HG03175 (cell line): ENCODE results near the gene FUT7.

Experiments
- ATAC-seq: cut with Tn5 transposase; IDR thresholded peaks from one replicate; pipeline ENCODE4 v1.9.1; 2021; ENCODE audit warnings: mild to moderate bottlenecking, moderate library complexity; ENCODE audit not compliant: unreplicated experiment

Gene FUT7

DNA sequence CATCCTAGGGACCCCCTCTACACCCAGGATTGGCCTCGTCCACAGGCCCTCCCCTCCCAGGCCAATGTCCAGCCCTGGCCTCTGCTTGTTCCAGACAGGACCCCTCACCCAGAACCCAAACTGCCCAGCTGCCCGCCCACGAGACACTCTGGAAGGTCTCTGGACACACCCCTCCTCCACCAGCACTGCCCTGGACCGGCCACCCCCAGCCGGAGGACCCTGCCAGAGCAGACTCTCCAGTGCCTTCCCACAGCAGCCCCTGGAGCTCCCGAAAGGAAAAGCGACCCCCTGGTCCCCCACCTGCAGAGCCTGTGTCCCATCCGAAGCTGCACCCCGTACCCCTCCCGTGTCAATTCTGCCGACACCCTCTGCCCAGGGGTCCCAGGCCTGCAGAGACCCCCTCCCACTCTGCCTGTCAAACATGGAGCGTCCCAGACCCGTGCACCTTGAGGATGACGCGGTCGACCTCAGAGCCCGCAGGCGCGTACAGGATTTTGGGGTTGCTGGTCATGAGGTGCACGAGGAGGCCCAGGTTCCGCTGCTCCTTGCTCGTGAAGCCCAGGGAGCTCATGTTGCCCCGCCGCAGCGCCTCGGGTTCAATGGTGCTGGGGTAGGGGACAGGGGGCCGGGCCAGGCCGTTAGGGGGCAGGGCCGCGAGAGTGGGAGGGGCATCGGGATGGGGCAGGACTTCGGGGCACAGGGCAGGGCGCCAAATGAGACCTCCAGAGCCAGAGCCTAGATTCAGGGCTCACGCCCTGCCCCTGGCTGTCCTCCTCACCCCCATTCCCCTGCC lies 11.8 kb downstream of the FUT7 start:
- ATAC-seq: no peak

DNA sequence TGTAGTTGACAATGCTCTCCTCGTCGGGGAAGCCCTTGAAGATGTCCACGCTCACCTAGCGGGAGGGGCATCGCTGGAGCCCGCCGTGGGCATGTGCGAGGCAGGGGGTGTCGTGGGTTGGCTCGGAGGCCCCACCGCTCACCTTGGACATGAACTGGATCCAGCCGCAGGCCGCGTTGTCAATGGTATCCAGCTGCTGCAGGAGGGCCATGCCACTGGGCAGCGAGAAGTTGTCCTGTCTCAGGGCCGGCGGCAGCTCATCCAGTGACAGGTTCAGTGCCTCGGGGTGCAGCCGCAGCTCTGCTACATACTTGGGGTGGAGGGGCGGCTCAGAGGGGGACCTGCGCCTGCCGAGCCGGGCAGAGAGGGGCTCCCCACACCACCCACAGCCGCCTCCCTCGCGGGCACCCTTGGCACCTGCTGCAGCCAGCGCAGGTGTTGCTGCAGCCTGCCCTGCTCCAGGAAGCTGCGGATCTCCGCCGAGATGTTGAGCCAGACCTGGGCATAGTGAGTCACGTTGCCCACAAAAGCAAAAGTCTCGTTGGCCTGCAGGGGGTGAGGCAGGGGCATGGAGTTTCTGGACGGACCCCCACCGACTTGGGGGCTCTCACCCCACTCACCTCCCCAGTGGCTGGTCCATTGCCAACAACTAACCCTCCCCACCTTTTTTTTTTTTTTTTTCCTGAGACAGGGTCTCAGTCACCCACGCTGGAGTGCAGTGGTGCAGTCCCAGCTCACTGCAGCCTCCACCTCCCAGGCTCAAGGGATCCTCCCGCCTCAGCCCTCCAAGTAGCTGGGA lies 12.9 kb downstream of the FUT7 start:
- ATAC-seq: no peak

DNA sequence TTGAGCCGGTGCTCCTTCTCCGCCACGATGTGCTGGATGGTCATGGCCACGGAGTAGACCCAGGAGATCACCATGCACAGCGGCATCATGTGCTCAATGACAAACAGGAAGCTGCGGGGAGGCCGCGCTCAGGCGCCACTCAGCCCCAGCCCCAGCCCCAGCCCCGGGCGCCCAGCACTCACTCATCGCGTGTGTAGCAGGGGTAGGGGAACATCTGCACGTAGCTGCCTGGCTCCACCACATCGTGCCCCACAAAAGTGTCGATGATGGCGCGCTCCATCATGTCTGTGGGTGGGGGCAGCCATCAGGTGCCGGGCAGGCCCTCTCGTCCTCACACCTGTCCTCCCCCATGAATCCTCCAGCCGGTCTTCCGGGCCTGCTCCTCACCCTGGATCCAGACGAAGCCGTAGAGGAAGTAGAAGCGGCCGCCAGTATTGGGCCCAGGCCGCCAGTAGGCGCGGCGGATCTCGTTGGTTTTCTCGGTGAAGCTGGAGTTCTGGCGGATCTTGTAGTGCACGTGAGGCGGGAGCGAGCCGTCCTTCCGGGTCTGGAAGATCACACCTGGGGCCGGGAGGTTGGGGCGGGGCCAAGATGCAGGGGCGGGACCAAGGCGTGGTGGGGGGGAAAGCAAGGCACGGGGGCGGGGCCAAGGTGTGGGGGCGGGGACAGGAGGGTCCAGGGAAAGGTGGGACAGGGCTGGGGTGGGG lies 13.9 kb downstream of the FUT7 start:
- no peak for ATAC-seq

DNA sequence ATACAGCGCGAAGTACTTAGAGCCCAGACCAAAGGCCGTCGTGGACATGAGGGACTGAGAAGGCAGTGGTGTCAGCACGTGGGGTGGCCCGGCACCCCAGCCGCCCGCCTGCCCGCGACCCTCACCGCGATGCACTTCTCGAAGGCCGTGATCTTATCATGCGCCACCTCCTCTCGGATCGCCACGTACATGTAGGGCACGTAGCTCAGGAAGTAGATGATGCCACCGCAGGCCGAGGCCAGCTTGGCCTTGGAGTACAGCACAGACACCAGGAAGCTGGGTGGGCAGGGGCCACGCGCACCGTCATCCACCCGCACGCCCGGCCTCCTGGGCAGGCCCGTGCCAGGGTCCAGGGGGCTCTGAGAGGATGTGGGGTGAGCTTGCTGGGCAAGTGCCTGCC lies 14.8 kb downstream of the FUT7 start:
- no peak for ATAC-seq

DNA sequence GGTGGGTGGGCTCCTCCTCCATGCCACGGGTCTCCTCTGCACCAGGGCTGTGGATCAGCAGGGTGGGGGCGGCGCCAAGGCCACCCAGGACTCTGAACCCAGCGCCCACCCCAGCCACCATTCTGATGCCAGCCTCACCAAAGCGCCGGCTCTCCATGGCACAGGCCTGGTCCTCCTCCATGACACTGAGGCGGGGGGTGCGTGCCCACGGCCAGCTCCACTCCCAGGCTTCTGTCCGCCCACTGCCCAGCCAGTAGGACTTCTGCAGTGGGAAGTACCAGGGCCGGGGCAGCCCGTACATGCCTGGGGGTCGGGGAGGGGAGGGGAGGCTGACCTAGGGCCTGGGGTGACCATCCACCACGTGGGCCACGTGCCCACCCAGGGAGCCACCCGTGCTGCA lies 15.5 kb downstream of the FUT7 start:
- no peak for ATAC-seq

DNA sequence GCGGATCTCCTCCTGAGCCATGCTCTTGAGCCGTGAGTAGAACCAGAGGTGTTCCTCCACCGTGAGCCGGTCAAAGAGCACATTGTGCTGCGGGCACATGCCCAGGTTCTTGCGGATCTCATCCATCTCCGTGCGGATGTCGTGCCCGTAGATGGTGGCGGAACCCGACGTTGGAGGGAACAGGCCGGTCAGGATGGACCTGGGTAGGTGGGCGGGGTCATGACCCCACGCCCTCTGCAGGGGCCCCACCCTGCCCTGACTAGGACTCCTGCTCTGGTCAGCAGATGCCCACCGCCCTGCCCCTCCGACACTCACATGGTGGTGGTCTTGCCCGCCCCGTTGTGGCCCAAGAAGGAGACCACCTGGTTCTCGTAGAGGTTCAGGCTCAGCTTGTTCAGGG lies 15.9 kb downstream of the FUT7 start:
- no peak for ATAC-seq

DNA sequence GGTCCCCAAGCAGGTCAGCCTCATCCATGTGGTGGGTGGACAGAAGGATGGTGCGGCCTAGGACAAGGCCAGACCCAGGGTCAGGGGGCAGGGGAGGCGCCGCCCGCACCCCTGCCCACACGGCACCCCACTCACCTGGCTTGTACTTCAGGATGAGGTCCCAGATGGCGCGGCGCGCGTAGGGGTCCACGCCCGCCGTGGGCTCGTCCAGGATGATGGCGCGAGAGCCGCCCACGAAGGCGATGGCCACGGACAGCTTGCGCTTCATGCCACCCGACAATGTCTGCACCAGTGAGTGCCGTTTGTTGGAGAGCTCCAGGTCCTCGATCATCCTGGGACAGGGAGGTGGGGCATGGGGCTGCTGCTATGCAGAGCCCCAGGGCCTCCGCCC lies 16.4 kb downstream of the FUT7 start:
- ATAC-seq: no peak

DNA sequence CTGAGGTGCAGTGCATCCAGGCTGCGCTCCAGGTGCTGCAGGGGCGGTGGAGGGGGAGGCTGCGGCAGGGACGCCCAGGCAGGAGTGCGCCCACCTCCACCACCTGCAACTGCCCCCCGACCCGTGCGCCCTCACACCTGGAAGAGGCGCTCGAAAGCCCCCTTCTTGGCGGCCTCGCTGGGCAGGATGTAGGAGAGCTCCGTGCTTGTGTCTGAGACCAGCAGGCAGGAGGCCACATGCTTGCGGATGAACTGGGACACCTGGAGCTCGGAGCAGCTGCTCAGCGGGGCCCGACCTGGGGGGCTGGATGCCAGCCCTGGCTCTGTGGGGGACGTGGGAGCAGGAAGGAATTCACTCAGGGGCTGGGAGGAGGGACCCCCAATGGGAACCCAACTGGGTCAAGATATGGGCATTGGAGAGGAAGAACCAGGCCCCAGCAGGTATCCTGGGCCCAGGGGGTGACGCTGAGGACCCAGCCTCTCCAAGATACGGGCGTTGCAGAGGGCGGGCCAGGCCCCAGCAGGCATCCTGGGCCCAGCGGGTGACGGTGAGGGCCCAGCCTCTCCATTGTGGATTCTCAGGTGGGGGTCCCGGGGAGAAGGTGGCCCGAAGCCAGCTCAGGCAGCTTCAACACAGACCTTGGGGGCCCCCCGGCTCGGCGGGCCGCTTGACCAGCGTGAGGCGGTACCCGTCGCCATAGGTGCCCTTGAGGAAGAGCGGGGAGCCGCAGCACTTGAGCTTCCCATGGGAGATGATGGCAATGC lies 16.9 kb downstream of the FUT7 start:
- no peak for ATAC-seq

DNA sequence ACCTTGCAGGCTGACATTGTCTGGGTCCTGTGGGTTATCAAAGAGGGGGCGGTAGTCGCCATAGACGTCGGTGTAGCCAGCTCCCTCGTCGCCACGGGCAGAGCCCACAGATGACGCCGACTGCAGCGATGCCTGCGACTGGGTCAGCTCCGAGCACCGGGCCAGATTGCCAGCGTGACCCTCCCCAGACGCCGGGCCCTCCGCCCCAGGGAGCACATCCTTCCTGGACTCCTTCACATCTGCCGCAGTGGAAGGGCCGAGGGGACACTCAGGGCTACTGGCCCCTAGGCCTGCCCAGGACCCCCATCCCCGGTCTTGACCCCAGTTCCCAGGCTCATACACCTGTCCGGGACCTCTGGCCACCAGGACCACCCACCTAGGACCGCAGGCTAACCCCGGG lies 17.7 kb downstream of the FUT7 start:
- ATAC-seq: no peak

DNA sequence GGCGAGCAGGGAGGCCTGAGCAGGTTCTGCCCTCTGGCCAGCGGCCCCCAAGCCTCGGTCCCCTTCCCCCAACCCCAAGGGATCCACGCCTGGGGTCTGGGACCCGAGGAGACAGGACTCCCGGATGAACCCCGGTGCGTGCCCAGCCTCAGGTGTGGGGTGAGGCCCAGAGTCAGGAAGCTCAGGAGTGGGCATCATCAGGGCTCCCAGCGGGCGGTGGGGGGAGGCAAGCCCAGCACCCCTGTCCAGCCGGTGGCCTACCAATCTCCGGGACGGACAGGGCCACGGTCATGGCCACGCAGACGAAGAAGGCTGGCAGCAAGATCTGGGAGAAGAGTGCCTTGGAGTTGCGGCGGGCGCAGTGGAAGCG lies 18.3 kb downstream of the FUT7 start:
- ATAC-seq: no peak

DNA sequence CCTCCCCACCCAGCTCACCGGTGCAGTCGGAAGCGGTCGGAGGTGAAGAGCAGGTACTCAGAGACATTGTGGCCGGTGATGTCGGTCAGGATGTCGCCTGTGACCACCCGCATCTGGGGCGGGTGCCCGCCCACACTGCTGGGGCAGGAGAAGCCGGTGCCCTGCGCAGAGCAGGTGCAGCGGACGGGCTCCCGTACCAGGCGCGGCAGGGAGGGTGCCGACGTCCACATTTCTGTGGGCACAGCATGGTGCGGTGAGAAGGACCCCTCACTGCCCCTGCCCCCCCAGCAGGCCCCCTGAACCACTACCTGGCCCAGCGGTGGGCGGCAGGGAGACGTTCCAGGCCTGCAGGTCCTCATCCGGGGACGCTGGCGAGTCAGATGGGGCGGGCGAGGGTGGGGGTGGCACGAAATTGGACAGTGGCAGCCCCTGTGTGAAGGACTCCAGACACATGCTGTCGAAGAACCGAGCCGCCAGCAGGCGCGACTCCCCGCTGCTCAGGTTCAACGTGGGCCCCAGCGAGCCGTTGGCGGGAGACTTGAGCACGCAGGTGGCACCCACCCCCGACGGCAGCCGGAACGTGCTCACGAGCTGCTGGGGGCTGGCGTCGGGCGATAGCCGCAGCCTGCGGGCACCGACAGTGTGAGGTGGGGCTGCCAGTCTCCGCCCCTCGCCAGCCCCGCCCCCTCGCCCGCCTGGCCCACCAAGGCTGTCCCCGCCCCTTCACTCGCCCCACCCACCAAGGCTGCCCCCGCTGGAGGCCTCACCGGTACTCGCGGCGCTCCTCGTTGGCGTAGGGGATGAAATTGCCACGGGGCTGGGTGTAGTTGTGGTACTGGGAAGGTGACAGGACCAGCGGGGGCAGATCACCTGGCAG lies 19.0 kb downstream of the FUT7 start:
- ATAC-seq: no peak

DNA sequence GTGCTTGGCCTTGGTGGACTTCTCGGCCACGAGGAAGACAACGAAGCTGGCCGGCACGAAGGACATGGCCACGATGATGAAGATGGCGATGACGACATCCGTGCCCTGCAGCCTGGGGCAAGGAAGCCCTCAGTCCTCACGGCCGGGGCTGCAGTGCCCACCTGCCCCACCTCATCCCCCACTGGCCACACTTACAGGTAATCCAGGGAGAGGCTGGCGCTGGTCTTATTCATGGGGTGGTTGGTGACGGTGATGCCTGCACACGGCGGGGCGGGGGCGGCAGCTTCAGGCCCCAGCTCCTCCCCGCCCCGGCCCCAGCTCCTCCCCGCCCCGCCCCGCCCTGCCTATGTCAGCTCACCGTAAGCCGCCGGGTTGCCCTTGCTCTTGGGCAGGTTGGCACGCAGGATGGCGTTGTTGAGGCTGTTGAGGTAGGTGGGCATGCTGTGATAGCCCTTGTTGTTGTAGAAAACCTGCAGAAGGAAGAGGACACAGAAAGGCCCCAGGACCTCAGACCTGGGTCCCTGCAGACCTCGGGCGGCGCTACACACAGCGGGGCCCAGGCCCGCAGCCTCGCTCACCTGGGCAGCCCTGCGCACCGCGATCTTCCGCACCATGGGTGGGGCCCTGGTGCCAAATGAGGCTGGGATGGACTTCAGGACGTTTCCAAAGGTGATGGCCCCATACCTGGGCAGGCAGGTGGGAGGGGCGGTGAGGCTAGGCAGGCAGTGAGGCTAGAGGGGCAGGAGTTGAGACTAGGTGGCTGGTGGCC lies 19.8 kb downstream of the FUT7 start:
- no peak for ATAC-seq

DNA sequence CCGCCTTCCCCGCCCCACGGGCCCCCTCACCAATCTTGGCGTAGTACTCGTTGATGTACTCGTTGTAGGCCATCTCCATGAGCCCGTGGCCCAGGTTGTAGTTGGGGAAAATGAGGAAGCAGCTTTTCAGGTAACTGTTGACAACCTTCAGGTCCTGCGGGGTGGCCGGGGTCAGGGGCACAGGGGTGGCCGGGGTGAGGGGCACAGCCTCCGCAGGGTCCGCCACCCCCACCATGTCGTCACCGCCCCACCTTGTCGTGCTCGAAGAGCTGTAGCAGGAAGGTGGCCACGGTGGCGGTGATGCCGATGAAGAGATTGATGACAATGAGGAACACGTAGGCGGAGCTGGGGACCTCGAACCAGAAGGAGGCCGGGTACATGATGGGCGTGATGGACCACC lies 20.7 kb downstream of the FUT7 start:
- no peak for ATAC-seq

DNA sequence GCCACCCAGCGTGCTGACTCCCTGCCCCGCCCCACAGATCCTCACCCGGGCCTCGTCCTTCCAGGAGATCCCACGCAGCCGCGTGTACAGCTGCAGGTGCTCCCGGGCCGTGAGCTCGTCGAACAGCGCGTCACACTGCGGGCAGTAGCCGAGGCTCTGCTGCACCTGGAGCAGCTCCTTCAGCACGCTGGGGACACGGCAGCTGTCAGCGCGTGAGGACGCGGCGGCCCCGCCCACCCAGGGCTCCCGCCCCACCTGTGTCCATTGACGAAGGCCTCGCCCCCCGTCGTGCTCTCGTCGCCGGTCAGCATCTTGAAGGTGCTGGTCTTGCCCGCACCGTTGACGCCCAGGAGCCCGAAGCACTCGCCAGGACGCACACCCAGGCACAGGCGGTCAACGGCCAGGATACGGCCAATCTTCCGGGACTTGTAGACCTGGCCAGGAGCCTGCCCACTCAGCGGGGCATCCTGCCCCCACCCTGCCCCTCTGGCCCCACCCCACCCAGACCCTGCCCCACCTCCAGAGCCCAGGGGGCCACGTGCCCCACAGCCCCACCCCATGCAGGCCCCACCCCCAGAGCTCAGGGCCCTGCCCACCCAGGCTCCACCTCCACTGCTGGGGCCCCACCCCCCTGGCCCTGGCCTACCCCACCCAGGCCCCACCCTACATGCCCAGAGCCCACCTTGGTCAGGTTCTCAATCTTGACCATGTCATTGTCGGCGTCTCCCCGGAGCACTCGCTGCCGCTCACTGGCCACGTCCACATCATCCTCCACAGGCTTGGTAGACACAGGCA lies 21.8 kb downstream of the FUT7 start:
- no peak for ATAC-seq

DNA sequence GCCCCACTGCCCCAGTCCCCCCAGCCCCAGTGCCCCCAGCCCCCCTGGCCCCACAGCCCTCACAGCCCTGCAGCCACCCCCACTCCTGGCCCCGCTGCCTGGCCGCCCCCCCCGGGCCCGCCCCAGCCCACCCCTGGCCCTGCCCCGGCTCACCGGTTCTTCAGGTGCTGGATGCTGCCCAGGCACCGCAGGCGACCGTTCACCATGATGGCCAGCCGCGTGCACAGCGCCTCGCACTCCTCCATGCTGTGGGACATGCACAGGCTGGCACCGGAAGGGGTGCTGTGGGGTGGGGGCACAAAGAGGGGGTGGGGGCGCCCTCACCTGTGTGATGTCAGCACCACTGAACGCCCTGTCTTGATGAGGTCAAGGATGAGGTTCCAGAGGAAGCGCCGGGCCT lies 22.7 kb downstream of the FUT7 start:
- ATAC-seq: no peak

DNA sequence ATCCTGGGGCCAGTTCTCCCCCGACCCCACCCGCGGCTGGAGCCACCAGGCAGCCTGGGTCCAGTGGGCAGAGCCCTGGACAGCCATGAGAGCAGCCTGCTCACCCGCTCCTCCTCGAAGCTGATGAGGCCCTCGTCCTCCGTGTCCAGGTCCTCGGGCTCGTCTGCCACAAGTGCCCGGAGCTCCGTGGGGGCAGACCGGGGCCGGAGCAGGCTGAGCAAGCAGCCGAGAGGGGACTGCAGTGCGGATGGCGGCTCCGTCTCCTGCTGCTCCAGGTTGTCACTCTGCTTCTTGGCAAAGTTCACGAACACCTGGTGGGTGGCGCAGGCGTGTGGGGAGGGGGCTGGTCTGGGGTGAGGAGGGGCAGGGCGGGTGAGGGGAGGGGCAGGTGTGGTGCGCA lies 23.6 kb downstream of the FUT7 start:
- ATAC-seq: no peak

DNA sequence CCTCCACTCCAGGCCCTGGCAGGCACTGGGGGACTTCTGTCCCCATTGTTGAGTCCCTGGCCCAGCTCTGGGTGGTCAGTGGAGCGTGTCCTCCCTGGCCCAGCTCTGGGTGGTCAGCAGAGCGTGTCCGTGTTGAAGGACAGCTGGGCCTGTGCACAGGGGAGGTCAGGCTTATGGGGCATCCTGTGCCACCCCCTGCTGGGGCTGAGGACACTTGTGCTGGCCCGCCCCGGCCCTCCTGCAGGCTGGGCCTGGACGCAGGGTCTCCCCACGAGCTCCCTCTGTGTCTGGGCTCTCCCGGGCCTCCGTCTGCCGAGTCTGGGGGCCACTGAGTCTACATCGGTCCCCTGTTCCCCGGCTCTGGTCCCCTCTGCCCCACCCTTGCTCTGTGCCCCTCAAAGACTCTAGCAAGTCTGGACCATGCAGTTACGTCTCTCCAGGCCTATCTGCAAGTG lies 24.0 kb downstream of the FUT7 start:
- ATAC-seq: no peak

DNA sequence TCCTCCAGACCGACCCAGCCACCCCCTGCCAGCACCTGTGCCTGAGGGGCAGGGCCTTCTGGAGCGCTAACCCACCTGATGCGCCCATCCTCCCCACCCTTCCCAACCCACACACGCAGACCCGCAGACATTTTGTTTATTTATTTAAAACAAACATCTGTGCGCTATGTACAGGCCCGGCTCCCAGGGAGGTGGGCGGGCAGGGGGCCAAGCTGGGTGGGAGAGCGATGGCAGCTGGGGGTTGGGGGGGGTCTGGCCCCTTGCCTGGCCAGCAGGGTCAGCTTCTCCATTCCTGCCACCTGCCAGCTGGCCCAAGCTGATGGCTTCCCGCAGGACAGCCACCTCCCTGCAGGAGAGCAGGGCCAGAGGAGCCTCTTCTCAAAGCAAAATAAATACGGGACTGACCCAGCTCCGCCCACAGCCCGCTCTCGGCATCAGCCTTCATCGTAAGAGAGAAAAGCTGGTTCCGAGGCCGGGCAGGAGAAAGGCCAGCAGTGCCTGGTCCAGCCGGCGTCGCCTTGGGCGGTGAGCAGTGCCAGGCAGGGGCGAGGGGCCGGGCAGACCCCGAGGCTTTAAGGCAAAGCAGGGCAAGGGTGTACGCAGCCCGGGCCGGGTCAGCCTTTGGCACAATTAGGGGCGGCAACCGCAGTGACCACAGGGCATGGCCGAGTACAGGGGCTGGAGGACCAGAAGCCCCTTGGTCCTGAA lies 24.6 kb downstream of the FUT7 start:
- ATAC-seq: no peak
